ENCODE measurements around the gene HIC2.
"Not testable (repeated sequence)": the region's sequence is repeated elsewhere in the genome, so short reads cannot be mapped to it uniquely, and the experiment has no call there.

HIC2 gene

DNA sequence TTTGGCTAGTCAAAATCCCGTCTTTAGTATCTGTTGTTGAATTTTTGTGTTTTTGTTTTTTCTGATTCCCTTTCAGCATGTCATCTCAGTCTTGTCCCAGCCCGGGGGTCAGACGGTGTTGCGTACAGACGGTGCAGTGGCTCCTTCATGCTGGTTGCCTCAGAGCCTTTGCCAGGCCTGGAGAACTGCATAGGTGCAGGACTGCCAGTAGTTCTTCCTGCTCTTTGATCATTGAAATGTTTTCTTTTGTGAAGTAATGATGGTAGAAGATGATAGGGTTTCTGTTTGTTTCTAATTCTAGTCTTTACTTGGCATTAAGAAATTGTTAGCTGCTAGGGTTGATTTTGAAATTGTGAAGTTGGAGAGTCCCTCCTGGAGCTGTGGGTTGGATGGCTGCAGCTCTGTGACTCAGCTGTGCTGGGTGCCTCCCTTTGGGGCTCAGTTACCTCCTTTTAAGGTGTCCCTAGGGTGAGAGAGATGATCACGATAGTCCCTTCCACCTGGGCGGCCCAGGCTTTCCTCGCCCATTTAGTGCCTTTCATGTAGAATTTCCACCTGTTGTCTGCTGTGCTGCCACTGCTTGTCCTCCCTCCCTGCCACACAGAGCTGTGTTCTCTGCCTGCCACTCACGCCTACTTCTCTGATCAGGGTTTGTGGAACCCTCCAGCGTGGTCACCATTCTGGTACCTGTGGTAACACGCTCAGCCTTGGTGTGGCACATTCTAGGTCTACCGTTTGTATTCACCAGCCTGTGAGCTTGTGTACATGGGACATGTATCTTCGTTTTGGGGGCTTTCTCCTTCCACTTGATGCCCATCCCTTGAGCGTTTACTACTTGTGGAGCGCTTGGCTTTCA, 17.4 kb downstream of the HIC2 start:
- not testable (repeated sequence) for DNase-seq (ENCODE audit: low read depth in 2 of 2)

GRCh38 chr22:21435998-21436810, 19.0 kb downstream of the HIC2 start:
- DNase-seq (ENCODE audit: low read depth in 2 of 2): not testable (repeated sequence)

GRCh38 chr22:21438013-21438412, 20.8 kb downstream of the HIC2 start:
- not testable (repeated sequence) for DNase-seq (ENCODE audit: low read depth in 2 of 2)

GRCh38 chr22:21440018-21440636, 23.0 kb downstream of the HIC2 start:
- not testable (repeated sequence) for DNase-seq (ENCODE audit: low read depth in 2 of 2)

DNA sequence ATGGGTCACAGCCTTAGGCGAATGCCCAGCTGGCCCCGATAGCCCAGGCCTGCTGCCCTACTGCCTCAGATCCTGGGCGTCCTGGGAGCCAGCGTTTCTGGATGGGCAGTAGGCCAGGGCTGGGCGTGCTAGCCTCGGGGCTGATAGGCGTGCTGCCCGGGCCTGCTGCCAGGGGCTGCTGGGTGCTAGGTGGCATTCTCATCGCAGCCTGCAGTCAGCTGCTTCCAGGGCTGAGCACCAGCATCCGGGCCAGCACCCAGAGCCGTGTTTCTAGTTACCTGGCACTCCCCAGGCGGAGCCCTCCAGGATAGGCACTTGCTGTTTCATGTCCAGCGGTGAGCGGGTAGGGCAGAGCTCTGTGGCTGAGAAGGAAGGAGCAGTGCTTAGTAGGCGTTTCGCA, 23.5 kb downstream of the HIC2 start:
- DNase-seq (ENCODE audit: low read depth in 2 of 2): not testable (repeated sequence)

- not testable (repeated sequence) for DNase-seq (ENCODE audit: low read depth in 2 of 2)
Measured at GRCh38 chr22:21441170-21441569, 24.0 kb downstream of the HIC2 start.

DNA sequence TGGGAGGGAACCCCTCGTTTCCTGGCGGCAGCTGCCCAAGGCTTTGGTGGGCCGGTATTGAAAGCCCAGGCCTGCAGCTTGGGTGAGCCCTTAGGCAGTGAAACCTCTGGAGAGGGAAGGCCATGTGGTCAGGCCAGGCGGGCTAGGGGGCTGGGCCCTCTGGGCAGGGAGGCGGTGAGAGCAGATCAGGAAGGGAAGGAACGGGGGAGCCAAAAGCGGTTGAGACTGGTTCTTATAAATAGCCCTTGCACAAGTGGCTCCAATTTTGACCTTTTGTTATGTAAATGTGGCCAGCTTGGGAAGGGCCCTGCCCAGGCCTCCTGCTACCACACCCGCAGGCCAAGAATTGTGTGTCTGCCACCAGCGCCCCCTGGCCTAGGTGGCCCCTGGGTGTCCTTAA, 25.0 kb downstream of the HIC2 start:
- DNase-seq (ENCODE audit: low read depth in 2 of 2): not testable (repeated sequence)

DNA sequence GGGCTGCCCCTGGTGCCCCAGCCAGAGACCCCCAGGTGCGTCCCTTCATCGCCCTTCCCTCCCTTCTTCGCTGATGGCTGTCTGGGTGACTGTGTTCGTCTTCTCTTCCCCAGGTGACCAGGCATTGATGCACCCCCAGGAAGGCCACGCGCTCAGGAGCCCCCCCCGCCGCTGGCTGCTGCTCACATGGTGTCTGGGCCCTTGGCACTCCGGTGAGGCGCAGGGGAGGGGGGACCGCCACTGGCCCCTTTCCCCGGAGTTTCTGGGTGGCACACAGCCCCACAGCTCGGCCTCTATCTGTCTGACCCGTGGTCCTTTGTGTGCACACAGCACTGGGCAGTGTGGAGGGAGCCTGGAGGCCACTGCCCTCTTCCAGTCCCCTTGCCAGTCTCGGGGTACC, 25.5 kb downstream of the HIC2 start:
- DNase-seq (ENCODE audit: low read depth in 2 of 2): not testable (repeated sequence)

DNA sequence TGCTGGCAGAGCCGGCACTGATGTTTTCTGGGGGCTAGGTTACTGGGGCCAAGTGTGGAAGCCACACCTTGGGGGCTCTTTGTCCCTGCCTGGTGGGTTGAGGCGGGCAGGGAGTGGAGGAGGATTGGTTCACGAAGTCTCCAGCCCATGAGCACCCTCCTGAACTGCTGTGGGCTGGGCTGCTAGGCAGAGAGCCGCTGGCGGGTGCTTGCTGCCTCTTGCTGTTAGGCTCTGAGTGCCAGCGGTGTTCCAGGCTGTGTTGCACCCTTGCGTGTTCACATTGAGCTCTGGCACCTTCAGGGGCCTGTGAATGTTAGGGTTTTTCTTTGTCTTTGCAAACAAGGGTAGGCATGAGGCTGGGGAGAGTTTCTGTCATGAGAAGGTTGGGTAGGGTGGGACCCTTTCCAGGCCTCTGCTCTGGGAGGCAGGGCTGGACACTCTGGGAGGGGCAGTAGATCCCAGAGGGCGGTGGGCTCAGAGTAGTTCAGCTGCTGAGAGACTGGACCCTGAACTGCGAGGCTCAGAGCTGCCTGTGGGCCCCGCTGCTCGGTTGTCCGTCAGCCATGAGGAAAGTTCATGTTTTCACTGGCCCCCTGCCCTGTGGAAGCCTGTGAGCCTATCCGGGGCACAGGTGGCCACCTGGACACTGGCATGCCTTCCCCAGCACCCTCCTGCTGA, 26.0 kb downstream of the HIC2 start:
- no peak for DNase-seq (ENCODE audit: low read depth in 2 of 2)

- DNase-seq (ENCODE audit: low read depth in 2 of 2): no peak
Measured at GRCh38 chr22:21443735-21444421, 26.7 kb downstream of the HIC2 start.

- no peak for DNase-seq (ENCODE audit: low read depth in 2 of 2)
Measured at GRCh38 chr22:21444701-21445436, 27.7 kb downstream of the HIC2 start.

GRCh38 chr22:21445437-21446127, 28.4 kb downstream of the HIC2 start:
- DNase-seq (ENCODE audit: low read depth in 2 of 2): no peak

GRCh38 chr22:21446128-21446826, 29.1 kb downstream of the HIC2 start:
- DNase-seq (ENCODE audit: low read depth in 2 of 2): no peak

DNA sequence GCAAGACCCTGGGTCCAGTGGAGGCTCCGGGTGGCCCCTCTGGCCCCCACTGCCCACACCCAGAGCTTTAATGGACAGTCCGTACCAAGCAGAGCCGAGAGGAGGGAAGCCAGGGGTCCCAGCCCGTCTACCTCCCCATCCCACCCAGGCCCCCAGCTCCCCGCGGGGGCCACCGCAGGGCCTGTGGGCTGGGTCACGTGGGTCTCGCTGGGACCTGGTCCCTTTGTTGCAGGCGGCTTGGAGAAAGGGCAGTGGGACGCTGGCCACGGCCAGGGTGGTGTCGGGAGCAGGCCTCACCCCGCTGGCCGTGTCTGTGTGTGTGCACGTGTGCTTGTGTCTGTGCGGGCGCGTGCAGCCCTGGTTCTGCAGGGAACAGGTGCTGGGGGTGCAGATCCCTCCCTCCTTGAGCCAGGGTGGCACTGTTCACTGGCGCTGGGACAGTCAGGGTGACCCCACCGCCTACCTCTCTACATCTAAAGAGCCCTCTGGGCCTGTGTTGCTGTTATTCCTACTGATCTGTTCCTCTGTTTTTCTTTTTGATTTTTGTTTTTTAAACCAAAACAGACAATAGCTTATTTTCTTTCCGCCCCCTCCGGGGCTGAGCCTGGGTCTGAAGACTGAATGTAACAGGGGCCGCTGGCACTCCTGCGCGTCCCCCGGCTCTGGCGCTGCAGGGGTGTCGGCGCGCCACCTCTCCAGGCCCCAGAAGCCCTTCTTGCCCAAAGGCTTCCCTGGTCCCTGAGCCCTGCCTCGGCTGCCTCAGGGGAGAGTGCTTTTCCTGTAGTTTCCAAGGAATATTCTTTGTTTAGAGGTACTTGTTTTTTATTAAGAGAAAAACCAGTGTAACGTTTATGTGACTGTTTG, 29.9 kb downstream of the HIC2 start:
- DNase-seq (ENCODE audit: low read depth in 2 of 2): no peak

DNA sequence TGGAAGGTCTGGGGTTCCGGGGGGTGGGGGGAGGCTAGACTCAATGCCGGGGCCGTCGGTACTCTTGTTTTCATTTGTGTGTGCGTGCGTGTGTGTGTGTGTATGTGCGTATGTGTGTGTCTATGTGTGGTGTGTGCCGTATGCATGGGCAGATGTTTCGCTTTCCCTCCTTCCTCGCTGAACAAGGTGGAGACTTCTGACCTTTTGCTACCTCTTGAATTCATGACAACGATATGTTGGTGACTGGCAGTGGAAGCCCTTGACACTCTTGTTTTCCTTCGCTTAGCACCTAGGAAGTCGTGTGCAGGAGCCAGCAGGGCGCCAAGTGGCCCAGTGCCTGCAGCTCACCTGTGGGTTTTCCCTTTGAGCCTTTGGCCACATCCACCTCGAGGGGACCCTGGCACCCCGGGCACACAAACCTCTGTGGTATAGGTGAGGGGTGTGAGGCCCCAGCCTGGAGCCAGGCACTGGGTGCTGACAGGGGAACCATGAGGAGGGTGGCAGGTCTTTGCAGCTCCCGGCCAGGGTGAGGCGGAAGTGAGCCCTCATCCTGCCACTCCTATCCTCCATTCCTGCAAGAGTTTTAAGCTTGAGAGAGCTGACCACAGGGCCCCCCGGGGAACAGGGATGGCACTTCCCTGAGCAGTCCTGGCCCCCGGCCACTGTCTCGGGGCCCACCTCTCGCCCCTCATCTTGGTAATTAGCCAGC, 30.7 kb downstream of the HIC2 start:
- DNase-seq (ENCODE audit: low read depth in 2 of 2): no peak

DNA sequence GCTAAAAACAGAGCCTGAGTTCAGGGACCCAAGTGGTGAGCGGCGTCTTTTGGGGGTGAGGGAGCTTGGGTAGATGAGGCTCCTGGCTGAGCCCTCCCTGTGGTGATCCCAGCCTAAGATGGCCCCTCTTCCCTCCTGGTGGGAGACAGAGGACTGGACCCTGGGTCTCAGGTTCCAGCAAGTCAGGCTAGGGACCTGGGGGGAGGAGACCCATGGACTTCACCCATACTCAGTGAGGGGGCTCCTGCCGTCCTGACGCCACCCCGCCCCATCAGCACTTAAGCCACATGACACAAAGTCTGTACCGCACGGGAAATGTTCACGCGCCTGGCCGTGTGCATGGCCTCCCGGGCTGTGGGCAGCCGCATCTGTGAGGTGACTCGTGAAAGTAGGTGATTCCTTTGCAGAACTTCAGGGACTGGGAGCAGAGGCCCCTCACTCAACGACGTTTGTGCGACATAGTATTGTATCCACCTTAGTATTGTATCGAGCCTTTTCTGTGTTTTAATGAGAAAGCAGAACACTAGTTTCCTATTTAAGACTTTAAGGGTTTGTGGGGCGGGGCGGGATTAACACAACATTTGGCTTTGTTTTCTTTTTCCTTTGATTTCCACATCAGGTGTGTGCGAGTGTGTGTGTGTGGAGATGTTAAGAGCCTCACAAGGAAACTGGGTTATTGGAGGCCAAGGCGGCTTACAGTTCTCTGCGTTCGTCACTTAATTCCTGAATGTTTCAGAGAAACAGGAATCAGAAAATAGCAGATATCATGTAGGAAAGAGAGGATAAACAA, 31.7 kb downstream of the HIC2 start:
- DNase-seq (ENCODE audit: low read depth in 2 of 2): no peak

Data from stimulated activated CD8-positive, alpha-beta memory T cell treated with anti-CD3 and anti-CD28 coated beads, Interleukin-2, amount 100 ng/mL, for 1 hour (primary cell).